GM12872 (cell line): ENCODE results near the gene CDH2.

Experiments
- CTCF ChIP-seq: IDR thresholded peaks from 3 replicates; pipeline ENCODE4 v1.5.1; 2011; ENCODE audit warnings: low read depth, mild to moderate bottlenecking, low read length, moderate library complexity; ENCODE audit not compliant: insufficient read depth

CDH2 gene

DNA sequence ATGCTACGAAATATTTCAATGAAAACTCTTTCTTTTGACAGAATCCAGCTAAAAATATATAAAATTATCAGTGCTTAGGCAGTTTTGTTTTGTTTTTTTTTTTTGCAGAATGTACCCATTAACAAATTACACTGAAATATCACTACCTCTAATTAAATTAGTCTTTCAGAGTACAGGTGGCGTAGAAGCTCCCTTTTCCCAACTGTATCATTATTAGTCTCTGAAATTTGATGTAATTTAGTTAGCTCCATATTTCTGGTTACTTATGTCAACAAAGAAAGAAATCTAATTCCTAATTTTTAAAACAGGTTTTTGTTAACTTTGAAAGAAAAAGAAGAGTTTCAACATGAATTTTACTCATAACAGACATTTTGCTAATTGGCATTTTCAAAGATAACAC, 149.2 kb downstream of the CDH2 start:
- no peak for TF ChIP-seq CTCF

DNA sequence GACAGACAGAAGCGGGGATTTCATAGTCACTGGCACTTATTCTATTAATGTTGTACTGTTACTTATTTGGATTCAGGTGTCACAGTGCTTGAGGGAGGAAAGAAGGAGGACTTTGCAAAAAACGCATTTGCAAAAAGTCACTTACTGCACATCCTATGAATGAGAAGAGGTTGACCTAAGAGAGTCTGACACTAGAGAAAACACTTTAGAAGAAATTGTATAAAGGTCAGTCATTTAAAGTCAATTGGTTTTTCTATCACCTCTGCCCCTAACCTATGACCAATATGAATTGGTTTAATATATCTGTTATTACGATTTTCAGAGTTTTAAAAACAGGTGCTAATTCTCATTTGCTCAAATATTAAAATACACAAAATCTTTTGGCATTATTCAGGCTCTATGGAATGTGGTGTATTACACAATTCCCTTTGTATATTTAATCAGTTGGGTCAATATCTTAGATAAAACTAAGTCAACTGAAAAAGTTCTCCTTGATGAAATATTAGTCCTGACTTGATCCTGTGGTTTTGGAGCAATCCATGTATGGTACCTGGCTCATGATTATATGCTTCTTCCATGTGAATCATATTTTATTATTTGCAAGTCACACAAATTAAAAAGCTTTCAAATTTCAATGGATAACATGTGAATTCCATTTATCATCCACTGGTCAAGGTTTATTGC, 157.4 kb downstream of the CDH2 start:
- TF ChIP-seq CTCF, result no peak

GRCh38 chr18:28018351-28018750, 158.6 kb downstream of the CDH2 start:
- TF ChIP-seq CTCF, result no peak

- no peak for TF ChIP-seq CTCF
Measured at GRCh38 chr18:28015671-28016070, 161.3 kb downstream of the CDH2 start.

GRCh38 chr18:28013066-28013465, 163.9 kb downstream of the CDH2 start:
- TF ChIP-seq CTCF, result no peak

- no peak for TF ChIP-seq CTCF
Measured at GRCh38 chr18:28012336-28012735, 164.6 kb downstream of the CDH2 start.

- TF ChIP-seq CTCF, result no peak
Measured at GRCh38 chr18:28009589-28009988, 167.3 kb downstream of the CDH2 start.

DNA sequence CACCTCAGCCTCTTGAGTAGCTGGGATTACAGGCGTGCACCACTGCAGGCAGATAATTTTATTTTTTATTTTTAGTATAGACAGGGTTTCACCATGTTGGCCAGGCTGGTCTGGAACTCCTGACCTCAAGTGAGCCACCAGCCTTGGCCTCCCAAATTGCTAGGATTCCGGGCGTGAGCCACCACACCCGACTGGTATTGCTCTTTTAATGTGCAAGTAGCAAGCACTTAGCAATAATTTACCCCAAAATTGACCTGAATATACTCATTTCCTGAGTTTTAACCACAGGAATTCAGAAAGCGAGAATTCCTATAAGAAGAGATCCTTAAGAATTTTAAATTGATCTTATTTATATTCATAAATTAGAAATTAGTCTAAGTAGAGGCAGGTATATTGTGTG, 169.1 kb downstream of the CDH2 start:
- TF ChIP-seq CTCF, result no peak
